MG63 (cell line): ENCODE data around the gene GSTM4. TPM values are rescaled to one million over a fixed set of nuclear protein-coding genes. Genes with fewer than 3 reads are reported as not detected.
"Not testable (repeated sequence)": the region's sequence is repeated elsewhere in the genome, so short reads cannot be mapped to it uniquely, and the experiment has no call there.

Source experiments
- DNase-seq: peaks from one replicate; pipeline ENCODE4 v3.0.0-alpha.2; 2020
- H3K27me3 ChIP-seq: fragments of 250-450 bp; sonication (Bioruptor Pico); 2 replicates; pipeline ENCODE4 v1.5.1; 2020; ENCODE audit warnings: mild to moderate bottlenecking, moderate library complexity
- H3K36me3 ChIP-seq: fragments of 250-450 bp; sonication (Bioruptor Pico); 2 replicates; pipeline ENCODE4 v1.5.1; 2020; ENCODE audit warnings: mild to moderate bottlenecking, moderate library complexity
- H3K4me3 ChIP-seq: fragments of 250-450 bp; sonication (Bioruptor Pico); 2 replicates; pipeline ENCODE4 v1.5.1; 2020; ENCODE audit warnings: mild to moderate bottlenecking, moderate library complexity
- H3K9me3 ChIP-seq: fragments of 250-450 bp; sonication (Bioruptor Pico); 2 replicates; pipeline ENCODE4 v1.5.1; 2020; ENCODE audit warnings: mild to moderate bottlenecking, moderate library complexity
- total RNA-seq: library from RNA; depleted of rRNA; stranded (reverse); fragments of >200 nt; shearing (Covaris generic); gene quantifications from 2 replicates; pipeline ENCODE4 v1.2.3, GENCODE V29; 2014; ENCODE audit warnings: low replicate concordance; rRNA removed

Gene GSTM4
- total RNA-seq, 1 experiment from 2014 or later = 33.5 TPM

DNA sequence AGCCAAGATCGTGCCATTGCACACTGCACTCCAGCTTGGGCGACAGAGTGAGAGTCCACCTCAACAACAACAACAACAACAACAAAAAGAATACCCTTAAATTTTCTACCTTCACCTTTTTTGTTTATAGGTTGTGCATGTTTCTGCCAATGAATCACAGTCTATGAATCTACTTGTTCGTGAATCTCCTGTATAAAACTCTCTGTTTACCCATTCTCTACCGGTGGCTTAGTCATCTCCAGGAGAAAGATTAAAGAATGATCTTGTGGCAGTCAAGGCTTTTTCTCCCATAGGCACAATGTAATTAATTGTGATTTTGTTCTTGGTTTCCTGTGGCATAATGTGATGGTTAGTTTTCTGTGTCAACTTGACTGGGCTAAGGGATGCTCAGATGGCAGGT, 42.0 kb downstream of the GSTM4 start:
- DNase-seq, H3K4me3 ChIP-seq, H3K27me3 ChIP-seq, H3K9me3 ChIP-seq: not testable (repeated sequence)
- H3K36me3 ChIP-seq = peaks cover 14% of the 10 kb centered on the region

DNA sequence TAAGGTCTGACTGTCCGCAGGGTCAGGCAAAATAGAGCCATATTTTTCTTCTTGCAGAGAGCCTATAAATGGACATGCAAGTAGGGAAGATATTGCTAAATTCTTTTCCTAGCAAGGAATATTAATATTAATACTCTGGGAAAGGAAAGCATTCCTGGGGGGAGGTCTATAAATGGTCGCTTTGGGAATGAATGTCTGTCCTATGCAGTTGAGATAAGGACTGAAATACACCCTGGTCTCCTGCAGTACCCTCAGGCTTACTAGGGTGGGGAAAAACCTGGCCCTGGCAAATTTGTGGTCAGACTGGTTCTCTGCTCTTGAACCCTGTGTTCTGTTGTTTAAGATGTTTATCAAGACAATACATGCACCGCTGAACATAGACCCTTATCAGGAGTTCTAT, 47.0 kb downstream of the GSTM4 start:
- not testable (repeated sequence) for H3K4me3 ChIP-seq, H3K36me3 ChIP-seq, H3K27me3 ChIP-seq, DNase-seq, H3K9me3 ChIP-seq

DNA sequence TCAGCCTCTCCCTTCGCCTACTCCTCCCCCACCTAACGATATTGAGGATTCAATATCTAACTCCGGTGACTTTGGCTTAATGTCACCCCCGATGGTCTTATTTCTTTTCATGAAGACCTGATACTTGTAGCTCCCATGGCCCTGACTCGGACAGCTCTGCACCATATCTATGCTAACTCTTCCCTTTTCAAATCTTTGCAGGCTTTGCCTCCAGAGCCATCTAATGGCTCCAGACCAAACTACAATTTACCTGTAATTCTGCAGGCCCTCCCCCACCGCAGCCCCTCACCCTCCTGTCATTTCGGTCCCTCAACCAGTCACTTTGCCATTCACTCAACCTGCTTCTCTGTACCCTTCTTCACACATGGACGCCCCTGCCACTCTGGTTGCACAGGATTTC, 48.3 kb downstream of the GSTM4 start:
- Histone ChIP-seq H3K36me3 (0 out of 2 replicates have a peak, but pooled peaks cover 5% of the 10 kb centered on the region), H3K4me3 (no peak overlapping the region), H3K27me3 (no peaks in the 10 kb centered on the region), H3K9me3 (peaks cover 15% of the 10 kb centered on the region)
- no peak for DNase-seq

DNA sequence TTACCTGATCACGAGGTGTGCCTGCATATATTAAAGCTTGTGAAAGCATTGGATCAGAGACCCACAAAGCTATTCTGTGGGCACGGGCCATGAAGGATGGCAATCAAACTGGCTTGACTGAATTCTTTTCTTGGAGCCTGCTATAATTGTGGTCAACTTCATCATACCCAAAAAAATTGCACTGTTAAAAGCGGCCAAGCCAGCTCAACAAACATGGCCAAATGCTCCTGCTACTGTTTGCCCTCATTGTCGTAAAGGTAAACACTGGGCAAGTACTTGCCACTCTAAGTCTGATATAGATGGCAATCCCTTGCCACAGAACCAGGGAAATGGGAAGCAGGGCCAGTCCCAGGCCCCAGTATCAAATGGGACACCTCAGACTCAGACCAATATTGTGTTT, 49.5 kb downstream of the GSTM4 start:
- Histone ChIP-seq H3K9me3 (peaks cover 15% of the 10 kb centered on the region), H3K36me3 (0 out of 2 replicates have a peak, but pooled peaks cover 5% of the 10 kb centered on the region), H3K27me3 (no peaks in the 10 kb centered on the region), H3K4me3 (no peak overlapping the region)
- DNase-seq = no peak

DNA sequence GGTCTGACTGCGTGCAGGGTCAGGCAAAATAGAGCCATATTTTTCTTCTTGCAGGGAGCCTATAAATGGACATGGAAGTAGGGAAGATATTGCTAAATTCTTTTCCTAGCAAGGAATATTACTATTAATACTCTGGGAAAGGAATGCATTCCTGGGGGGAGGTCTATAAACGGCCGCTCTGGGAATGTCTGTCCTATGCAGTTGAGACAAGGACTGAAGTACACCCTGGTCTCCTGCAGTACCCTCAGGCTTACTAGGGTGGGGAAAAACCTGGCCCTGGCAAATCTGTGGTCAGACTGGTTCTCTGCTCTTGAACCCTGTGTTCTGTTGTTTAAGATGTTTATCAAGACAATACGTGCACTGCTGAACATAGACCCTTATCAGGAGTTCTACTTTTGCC, 53.0 kb downstream of the GSTM4 start:
- not testable (repeated sequence) for H3K36me3 ChIP-seq, H3K27me3 ChIP-seq, H3K4me3 ChIP-seq, DNase-seq
- H3K9me3 ChIP-seq = peaks cover 13% of the 10 kb centered on the region

DNA sequence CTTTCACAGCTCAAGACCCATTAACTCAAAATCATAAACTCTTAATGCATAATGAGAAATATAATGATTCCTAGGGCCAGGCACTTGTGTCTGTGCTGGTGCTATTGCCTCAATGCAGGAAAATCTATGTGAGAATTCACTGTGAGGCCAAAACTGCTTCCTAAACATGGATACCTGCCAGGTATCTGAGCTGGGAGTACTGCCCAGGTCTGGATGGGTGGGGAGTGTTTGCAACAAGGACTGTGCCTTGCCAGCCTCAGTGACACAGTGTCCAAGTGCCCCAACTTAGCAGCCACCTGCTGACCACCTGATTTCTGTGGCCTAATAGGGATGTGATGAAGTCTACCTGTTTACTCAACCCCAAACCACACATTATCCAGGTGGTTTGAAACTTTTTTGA, 53.9 kb downstream of the GSTM4 start:
- H3K36me3 ChIP-seq, DNase-seq, H3K27me3 ChIP-seq, H3K4me3 ChIP-seq: not testable (repeated sequence)
- H3K9me3 ChIP-seq = peaks cover 13% of the 10 kb centered on the region

Other genes with a start within 250 kb of the GSTM4 start
- gene PSMA5, start 229.7 kb upstream of the GSTM4 start, total RNA-seq = 304 and 1,327 TPM in 2 replicates
- gene SYPL2, start 189.6 kb upstream of the GSTM4 start, total RNA-seq = 0.46 TPM in 1 of 2 replicates, not detected in the other
- 3.9 and 10.4 TPM in 2 replicates for gene ATXN7L2, start 172.2 kb upstream of the GSTM4 start, total RNA-seq
- 2.2 and 6.7 TPM in 2 replicates for gene CYB561D1, start 162.0 kb upstream of the GSTM4 start, total RNA-seq
- gene AMIGO1, start 146.4 kb upstream of the GSTM4 start, total RNA-seq = 0.20 and 1.3 TPM in 2 replicates
- not detected in 2 replicates for gene GPR61, start 116.2 kb upstream of the GSTM4 start, total RNA-seq
- gene GNAI3, start 107.5 kb upstream of the GSTM4 start, total RNA-seq = 17.0 and 20.1 TPM in 2 replicates
- 0.10 TPM in 1 of 2 replicates, not detected in the other for gene GNAT2, start 36.5 kb upstream of the GSTM4 start, total RNA-seq
- 119 and 172 TPM in 2 replicates for gene AMPD2, start 36.3 kb upstream of the GSTM4 start, total RNA-seq
- 20.0 and 22.2 TPM in 2 replicates for gene GSTM2, start 12.0 kb downstream of the GSTM4 start, total RNA-seq
- 67.7 and 86.1 TPM in 2 replicates for gene GSTM1, start 31.7 kb downstream of the GSTM4 start, total RNA-seq
- not detected in 2 replicates for gene GSTM5, start 56.2 kb downstream of the GSTM4 start, total RNA-seq
- 47.2 and 80.3 TPM in 2 replicates for gene GSTM3, start 84.9 kb downstream of the GSTM4 start, total RNA-seq
- not detected in 2 replicates for gene EPS8L3, start 107.8 kb downstream of the GSTM4 start, total RNA-seq